Peyer's patch (tissue), 4 donors: ENCODE data around the gene PLEKHM2. TPM values are rescaled to one million over a fixed set of nuclear protein-coding genes. Genes with fewer than 3 reads are reported as not detected.
A peak's percentile ranks its signal among the peaks of the same experiment; 100 is the strongest.

Experiments
- DNase-seq, 3 donors: peaks; one replicate each; pipeline ENCODE4 v3.0.0-alpha.2; 2017 to 2019
- H3K27ac ChIP-seq, 4 donors: fragments of 200-600 bp; sonication (generic); one replicate each; pipeline ENCODE4 v1.5.1; 2016 to 2019
- H3K27me3 ChIP-seq, 2 donors: fragments of 200-600 bp; sonication (generic); one replicate each; pipeline ENCODE4 v1.5.1; 2019
- H3K36me3 ChIP-seq, 3 donors: fragments of 200-600 bp; sonication (generic); one replicate each; pipeline ENCODE4 v1.5.1; 2016 to 2019
- H3K4me1 ChIP-seq, 4 donors: fragments of 200-600 bp; sonication (generic); one replicate each; pipeline ENCODE4 v1.5.1; 2016 to 2019
- H3K4me3 ChIP-seq, 4 donors: fragments of 200-600 bp; sonication (generic); 1 replicate in 3 of 4; 2 replicates in 1 of 4; pipeline ENCODE4 v1.5.1; 2016 to 2019; ENCODE audit warnings: mild to moderate bottlenecking in 1 of 4
- H3K9me3 ChIP-seq, 4 donors: fragments of 200-600 bp; sonication (generic); one replicate each; pipeline ENCODE4 v1.5.1; 2016 to 2019; ENCODE audit warnings: mild to moderate bottlenecking in 1 of 4
- POLR2A ChIP-seq, 2 donors: fragments of 450-650 bp; IDR thresholded peaks; one replicate each; pipeline ENCODE4 v1.5.1; 2017; ENCODE audit warnings: antibody characterized with exemption in 2 of 2, mild to moderate bottlenecking in 2 of 2, moderate library complexity in 2 of 2
- total RNA-seq, 4 donors: library from RNA; depleted of rRNA; stranded (reverse); fragments of >200 nt; gene quantifications; one replicate each; pipeline ENCODE4 v1.1.0, GENCODE V29; 2016
- TF ChIP-seq, protein P1 (sequence below), 6 experiments: fragments of 450-650 bp in 4 of 6; fragments of 200-600 bp in 2 of 6; sonication (generic) in 1 of 6; IDR thresholded peaks; one replicate each; pipeline ENCODE4 v1.5.1; 2017 to 2019; ENCODE audit warnings: antibody characterized with exemption in 6 of 6, mild to moderate bottlenecking in 3 of 6, moderate library complexity in 1 of 6

The PLEKHM2 gene
- total RNA-seq, 4 donors from 2014 or later: 20.0 to 63.5 (median 37.7) TPM

DNA sequence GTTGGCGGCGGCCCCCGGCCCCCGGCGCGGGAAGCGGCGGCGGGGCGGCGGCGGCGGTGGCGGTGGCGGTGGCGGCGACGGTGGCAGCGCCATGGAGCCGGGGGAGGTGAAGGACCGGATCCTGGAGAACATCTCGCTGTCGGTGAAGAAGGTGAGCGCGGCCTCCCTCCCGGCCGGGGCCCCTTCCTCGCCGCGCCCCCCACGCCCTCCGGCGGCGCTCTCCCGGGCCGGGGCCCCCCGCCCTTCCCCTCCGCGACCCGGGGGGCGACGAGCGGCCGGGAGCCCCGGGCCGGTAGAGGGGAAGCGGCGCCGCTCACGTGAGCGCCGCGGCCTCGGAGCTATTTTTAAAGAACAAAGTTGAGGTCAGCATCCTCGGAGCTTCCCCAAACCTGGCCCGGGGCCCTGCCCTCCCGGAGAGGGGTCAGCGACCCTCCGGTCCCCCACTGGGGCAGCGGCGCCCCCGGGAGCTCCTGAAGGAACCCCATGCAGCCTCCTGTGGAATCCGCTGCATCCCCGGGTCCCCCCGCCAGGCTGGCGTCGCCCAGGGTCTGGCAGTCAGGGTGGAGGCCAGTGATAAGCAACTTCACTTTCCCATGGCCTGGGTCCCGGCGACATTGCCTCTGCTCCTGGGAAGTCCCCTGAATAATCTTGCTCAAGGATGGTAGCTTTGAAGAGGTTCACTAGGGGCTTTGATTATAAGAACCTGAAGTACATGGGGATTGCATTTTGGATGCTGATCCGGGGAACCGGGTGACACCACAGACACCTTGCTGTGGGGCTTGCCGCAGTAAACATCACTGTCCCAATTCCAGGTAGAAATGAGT, 560 bp downstream of the PLEKHM2 start:
- peak; percentile 48 to 68 (median 65) for DNase-seq
- Histone ChIP-seq H3K27ac (peak overlapping the region; percentile 74 to 90 (median 83)), H3K4me3 (peak overlapping the region; percentile 59 to 89 (median 76)), H3K27me3 (no peaks in the 10 kb centered on the region), H3K9me3 (no peaks in the 10 kb centered on the region), H3K4me1 (peaks cover 0 to 24% (median 8%) of the 10 kb centered on the region in 4 donors), H3K36me3 (no peaks in the 10 kb centered on the region)
- no peak for TF ChIP-seq POLR2A (IDR thresholded peaks at IDR 0.05)
- TF ChIP-seq, protein P1, sequence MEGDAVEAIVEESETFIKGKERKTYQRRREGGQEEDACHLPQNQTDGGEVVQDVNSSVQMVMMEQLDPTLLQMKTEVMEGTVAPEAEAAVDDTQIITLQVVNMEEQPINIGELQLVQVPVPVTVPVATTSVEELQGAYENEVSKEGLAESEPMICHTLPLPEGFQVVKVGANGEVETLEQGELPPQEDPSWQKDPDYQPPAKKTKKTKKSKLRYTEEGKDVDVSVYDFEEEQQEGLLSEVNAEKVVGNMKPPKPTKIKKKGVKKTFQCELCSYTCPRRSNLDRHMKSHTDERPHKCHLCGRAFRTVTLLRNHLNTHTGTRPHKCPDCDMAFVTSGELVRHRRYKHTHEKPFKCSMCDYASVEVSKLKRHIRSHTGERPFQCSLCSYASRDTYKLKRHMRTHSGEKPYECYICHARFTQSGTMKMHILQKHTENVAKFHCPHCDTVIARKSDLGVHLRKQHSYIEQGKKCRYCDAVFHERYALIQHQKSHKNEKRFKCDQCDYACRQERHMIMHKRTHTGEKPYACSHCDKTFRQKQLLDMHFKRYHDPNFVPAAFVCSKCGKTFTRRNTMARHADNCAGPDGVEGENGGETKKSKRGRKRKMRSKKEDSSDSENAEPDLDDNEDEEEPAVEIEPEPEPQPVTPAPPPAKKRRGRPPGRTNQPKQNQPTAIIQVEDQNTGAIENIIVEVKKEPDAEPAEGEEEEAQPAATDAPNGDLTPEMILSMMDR (IDR thresholded peaks at IDR 0.05): peak in 2 of 6 experiments; percentile 23 to 26

DNA sequence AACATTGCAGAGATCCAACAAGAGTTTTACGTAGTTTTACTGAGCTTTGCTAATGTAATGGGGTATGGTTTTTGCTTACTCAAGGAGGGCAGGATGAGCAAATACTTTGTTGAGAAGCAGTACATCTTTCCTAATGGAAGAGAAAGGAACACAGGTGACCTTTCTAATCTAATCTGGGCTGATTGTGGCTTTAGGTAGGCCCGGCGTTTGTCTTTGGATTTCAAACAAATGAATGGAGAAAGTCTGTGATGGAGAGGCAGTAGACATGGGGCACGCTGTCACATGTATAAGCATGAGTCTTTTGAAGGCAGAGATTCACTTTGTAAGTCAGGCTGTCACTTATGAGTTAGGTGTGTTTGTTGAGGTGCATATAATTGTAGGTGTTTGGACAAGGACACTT, 1.7 kb downstream of the PLEKHM2 start:
- H3K36me3 ChIP-seq: no peaks in the 10 kb centered on the region
- peak overlapping the region in 2 of 4 donors; percentile 4 to 79 for H3K4me3 ChIP-seq
- no peaks in the 10 kb centered on the region for H3K9me3 ChIP-seq
- DNase-seq: no peak
- no peak overlapping the region for H3K27ac ChIP-seq
- TF ChIP-seq, protein P1 (IDR thresholded peaks at IDR 0.05): no peak
- TF ChIP-seq POLR2A (IDR thresholded peaks at IDR 0.05): no peak
- no peaks in the 10 kb centered on the region for H3K27me3 ChIP-seq
- H3K4me1 ChIP-seq: peaks cover 0 to 25% (median 8%) of the 10 kb centered on the region in 4 donors

DNA sequence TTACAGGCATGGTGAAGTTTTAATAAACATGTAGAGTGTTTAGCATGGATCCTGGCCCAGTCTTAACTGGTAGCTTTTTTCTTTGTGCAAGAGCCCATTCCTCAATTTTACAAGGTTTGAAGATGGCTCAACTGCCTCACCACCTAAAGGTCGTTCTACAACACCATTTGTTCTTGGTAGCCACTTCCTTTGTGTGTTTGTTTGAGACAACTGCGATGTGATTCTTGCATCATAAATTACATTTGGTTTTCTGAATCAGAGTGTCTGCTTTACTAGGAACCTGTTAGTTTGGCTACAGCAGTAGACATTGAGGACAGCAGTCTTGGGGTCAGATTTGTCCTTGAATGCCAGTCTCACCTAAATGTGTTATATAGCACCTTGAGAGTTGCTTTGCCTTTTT, 3.3 kb downstream of the PLEKHM2 start:
- Histone ChIP-seq H3K27me3 (no peaks in the 10 kb centered on the region), H3K4me3 (no peak overlapping the region), H3K27ac (no peak overlapping the region), H3K9me3 (no peaks in the 10 kb centered on the region), H3K36me3 (no peaks in the 10 kb centered on the region), H3K4me1 (peaks cover 0 to 36% (median 9%) of the 10 kb centered on the region in 4 donors)
- TF ChIP-seq POLR2A (IDR thresholded peaks at IDR 0.05): no peak
- TF ChIP-seq, protein P1 (IDR thresholded peaks at IDR 0.05): no peak
- no peak for DNase-seq

DNA sequence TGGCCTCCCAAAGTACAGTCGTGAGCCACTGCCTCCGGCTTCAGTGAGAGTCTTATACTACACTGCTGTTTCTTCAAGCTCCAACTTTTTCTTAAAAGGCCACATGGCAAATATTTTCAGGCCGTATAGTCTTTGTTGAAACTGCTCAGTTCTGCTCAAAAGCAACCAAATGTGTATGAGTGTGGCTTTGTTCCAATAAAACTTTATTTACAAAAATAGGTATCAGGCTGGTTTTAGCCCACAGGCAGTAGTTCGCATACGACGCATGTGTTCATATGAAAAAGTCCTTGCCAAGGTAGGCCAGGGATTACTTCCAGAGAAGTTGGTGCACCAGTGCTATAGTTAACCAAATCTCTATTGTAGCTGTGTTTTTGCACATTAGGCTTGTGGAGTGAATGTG, 6.2 kb downstream of the PLEKHM2 start:
- no peak for TF ChIP-seq POLR2A (IDR thresholded peaks at IDR 0.05)
- TF ChIP-seq, protein P1 (IDR thresholded peaks at IDR 0.05): no peak

DNA sequence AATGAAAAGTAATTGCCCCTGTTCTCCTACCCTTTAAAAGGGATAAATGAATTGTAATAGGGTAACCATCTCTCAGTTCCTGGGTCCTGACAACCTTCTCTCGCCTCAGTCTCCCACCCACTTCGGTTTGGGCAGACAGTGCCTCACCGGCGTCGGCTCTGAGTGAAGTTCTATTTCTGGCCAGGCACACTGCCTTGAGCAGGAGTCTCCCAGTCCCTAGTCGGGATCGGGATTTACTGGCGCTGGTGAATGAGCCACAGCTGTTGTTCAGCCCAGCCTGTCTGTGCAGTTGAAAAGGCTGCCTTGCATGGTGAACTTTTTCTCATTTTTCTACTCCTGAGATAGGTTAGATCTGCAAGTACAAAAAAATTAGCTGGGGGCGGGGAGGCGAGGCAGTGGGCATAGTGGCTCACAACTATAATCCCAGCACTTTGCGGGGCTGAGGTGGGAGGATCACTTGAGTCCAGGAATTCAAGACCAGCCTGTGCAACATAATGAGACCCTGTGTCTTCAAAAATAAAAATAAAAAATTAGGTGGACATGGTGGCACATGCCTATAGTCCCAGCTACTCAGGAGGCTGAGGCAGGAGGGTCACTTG, 7.4 kb downstream of the PLEKHM2 start:
- no peak for TF ChIP-seq POLR2A (IDR thresholded peaks at IDR 0.05)
- TF ChIP-seq, protein P1 (IDR thresholded peaks at IDR 0.05): no peak
- H3K27ac ChIP-seq: no peak overlapping the region
- no peaks in the 10 kb centered on the region for H3K9me3 ChIP-seq
- DNase-seq: no peak
- H3K27me3 ChIP-seq: no peaks in the 10 kb centered on the region
- peaks cover 0 to 15% (median 5%) of the 10 kb centered on the region in 4 donors for H3K4me1 ChIP-seq
- peaks cover 0 to 6% (median 0%) of the 10 kb centered on the region in 3 donors for H3K36me3 ChIP-seq
- no peak overlapping the region for H3K4me3 ChIP-seq

More for the DNA sequence above, 6.2 kb downstream of the PLEKHM2 start:
- Histone ChIP-seq H3K36me3 (no peaks in the 10 kb centered on the region), H3K4me3 (no peak overlapping the region), H3K4me1 (peaks cover 0 to 27% (median 5%) of the 10 kb centered on the region in 4 donors), H3K27me3 (no peaks in the 10 kb centered on the region), H3K27ac (no peak overlapping the region), H3K9me3 (no peaks in the 10 kb centered on the region)
- no peak for DNase-seq
